NB4 (cell line): ENCODE results near the gene DDX4.
"Not testable (repeated sequence)": the region's sequence is repeated elsewhere in the genome, so short reads cannot be mapped to it uniquely, and the experiment has no call there.

ENCODE experiments used
- DNase-seq: peaks from one replicate; pipeline ENCODE4 v3.0.0; 2010; ENCODE audit warnings: low read depth
- H3K4me3 ChIP-seq: one replicate; pipeline ENCODE4 v1.5.1; 2011; ENCODE audit warnings: mild to moderate bottlenecking, low read depth, low read length, moderate library complexity
- MAX ChIP-seq: IDR thresholded peaks from 2 replicates; pipeline ENCODE4 v1.6.1; 2011; ENCODE audit warnings: low read depth, low read length
- MYC ChIP-seq: IDR thresholded peaks from 2 replicates; pipeline ENCODE4 v1.6.1; 2011; ENCODE audit warnings: low read depth, low read length
- POLR2A ChIP-seq: IDR thresholded peaks from 2 replicates; pipeline ENCODE4 v1.6.1; 2011; ENCODE audit warnings: mild to moderate bottlenecking; ENCODE audit not compliant: insufficient read length; ENCODE audit errors: extremely low read depth
- TF ChIP-seq, protein P1 (sequence below): IDR thresholded peaks from one replicate; pipeline ENCODE4 v1.5.1; 2012; ENCODE audit warnings: low read depth, low read length

The DDX4 gene

DNA sequence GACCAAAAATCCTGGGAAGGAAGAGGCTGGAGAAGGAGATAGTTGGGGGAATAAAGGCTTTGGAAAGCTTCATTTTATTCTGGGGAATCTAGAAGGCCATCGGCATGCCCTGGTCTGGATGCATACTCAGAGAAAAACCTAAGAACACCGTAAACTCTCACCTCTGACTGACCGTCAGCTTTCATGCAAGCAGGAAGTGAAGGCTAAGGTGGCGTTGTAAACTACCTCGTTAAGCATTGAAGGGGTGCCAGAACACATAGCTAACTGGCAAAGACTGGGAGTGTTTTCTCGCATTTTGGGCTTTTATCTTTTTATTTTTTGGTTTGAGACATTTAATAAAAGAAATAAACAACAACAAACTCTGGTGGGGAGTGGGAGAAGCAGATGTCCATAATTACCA, 23.1 kb upstream of the DDX4 start:
- no peak for DNase-seq
- no peak overlapping the region for H3K4me3 ChIP-seq
- TF ChIP-seq MYC (no peak), MAX (no peak), POLR2A (no peak)
- TF ChIP-seq, protein P1, sequence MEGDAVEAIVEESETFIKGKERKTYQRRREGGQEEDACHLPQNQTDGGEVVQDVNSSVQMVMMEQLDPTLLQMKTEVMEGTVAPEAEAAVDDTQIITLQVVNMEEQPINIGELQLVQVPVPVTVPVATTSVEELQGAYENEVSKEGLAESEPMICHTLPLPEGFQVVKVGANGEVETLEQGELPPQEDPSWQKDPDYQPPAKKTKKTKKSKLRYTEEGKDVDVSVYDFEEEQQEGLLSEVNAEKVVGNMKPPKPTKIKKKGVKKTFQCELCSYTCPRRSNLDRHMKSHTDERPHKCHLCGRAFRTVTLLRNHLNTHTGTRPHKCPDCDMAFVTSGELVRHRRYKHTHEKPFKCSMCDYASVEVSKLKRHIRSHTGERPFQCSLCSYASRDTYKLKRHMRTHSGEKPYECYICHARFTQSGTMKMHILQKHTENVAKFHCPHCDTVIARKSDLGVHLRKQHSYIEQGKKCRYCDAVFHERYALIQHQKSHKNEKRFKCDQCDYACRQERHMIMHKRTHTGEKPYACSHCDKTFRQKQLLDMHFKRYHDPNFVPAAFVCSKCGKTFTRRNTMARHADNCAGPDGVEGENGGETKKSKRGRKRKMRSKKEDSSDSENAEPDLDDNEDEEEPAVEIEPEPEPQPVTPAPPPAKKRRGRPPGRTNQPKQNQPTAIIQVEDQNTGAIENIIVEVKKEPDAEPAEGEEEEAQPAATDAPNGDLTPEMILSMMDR = no peak

DNA sequence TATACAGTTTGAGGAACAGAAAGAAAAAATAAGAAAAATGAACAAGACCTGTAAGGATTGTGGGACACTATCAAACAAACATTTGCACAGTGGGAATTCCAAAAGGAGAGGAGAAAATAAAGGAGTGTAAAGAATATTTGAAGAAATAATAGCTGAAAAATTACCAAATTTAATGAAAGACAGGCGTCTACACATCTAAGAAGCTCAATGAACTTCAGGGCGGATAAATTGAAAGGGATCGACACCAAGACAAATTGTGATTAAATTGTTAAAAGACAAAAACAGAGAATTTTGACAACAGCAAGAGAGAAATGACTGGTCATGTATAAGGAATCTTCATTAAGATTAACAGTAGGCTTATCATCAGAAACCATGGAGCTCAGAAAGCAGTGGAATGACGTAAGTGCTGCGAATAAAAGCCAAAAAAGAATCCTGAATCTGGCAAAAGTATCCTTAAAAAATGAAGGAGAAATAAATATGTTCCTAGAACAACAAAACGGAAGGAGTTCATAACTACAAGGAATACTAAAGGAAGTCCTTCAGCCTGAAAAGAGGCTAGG, 22.3 kb upstream of the DDX4 start:
- no peak for DNase-seq
- TF ChIP-seq POLR2A = no peak
- H3K4me3 ChIP-seq = no peak overlapping the region

- not testable (repeated sequence) for H3K4me3 ChIP-seq, DNase-seq
Observed at GRCh38 chr5:55719026-55719425, 18.8 kb upstream of the DDX4 start.

DNA sequence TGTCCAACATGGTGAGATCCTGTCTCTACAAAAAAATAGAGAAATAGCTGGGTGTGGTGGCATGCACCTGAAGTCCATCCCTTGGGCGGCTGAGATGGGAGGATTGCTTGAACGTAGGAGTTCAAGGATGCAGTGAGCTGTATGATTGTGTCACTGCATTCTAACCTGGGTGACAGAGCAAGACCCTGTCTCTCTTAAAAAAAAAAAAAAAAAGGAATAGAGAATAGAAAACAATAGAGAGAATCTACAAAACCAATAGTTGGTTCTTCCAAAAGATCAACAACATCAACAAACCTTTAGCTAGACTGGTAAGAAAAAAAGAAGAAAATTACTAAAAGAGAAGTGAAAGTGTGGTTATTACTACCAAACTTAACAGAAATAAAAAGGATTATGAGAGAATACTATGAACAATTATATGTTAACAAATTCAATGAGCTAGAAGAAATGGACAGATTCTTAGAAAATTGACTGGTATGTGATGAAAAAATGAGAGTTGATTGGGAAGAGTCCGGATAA, 17.6 kb upstream of the DDX4 start:
- DNase-seq = no peak
- TF ChIP-seq, protein P1 = no peak
- TF ChIP-seq MAX (no peak), POLR2A (no peak), MYC (no peak)
- no peak overlapping the region for H3K4me3 ChIP-seq

- DNase-seq = no peak
- H3K4me3 ChIP-seq = no peak overlapping the region
- TF ChIP-seq, protein P1 = no peak
- TF ChIP-seq POLR2A (no peak), MAX (no peak), MYC (no peak)
Observed at GRCh38 chr5:55724281-55724680, 13.6 kb upstream of the DDX4 start.

GRCh38 chr5:55731848-55732247, 6.0 kb upstream of the DDX4 start:
- DNase-seq = no peak
- H3K4me3 ChIP-seq = no peak overlapping the region
- TF ChIP-seq, protein P1 = no peak
- no peak for TF ChIP-seq POLR2A
- TF ChIP-seq MYC = no peak
- no peak for TF ChIP-seq MAX

DNA sequence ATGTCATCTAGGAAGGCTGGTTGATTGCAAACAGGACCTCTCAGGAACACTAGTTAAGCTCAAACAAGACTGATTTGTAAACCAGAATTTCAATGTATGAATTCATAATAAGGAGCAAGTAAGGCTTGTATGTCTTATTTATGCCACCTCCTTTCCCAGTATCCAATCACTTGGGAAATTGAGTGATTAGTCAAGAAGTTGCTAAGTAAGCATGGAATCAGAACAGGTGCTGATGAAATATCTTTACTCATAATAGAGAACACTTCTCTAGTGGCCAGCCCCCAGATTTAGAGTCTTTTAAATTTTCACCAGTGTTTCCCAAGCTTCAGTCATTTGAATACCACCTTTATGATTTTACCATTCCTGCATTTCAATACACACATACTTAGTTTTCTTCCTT, 5.3 kb upstream of the DDX4 start:
- DNase-seq = no peak
- TF ChIP-seq POLR2A (no peak), MYC (no peak), MAX (no peak)
- TF ChIP-seq, protein P1 = no peak
- H3K4me3 ChIP-seq = no peak overlapping the region
